ENCODE measurements around the gene CLTCL1. TPM values are rescaled to one million over a fixed set of nuclear protein-coding genes. Genes with fewer than 3 reads are reported as not detected.

CLTCL1 gene
- total RNA-seq, 1 experiment from 2014 or later: 7.1 TPM

DNA sequence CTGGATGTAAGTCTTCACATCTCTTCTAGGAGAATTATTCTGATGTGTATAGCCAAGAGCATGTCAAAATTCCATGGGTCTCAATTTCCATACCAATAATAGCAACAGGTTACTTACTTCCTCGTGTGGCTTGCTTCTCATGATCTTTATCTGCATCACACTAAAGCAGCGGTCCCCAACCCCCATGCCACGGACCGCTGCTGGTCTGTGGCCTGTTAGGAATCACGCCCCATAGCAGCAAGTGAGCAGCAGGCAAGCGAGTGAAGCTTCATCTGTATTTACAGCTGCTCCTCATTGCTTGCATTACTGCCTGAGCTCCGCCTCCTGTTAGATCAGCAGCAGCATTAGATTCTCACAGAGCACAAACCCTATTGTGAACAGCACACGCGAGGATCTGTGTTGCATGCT, 84.1 kb downstream of the CLTCL1 start:
- H4K20me1 ChIP-seq (ENCODE audit: insufficient read depth): no peaks in the 10 kb centered on the region
- intact Hi-C loops (cut with micrococcal nuclease): no loop called here
- DNase-seq (ENCODE audit: low read depth, low spot score) (no peak), ATAC-seq (no peak)
- H3K4me1 ChIP-seq (ENCODE audit: control insufficient read depth in 1 of 2, insufficient read depth in 2 of 2, low read length in 2 of 2): no peaks in the 10 kb centered on the region
- TF ChIP-seq POLR2A (IDR thresholded peaks at IDR 0.05; ENCODE audit: borderline replicate concordance, extremely low read depth, insufficient read depth, insufficient read length) (no peak), ZFX (IDR thresholded peaks at IDR 0.05) (no peak), ELF1 (IDR thresholded peaks at IDR 0.05; ENCODE audit: borderline replicate concordance, low read depth) (no peak), RAD21 (IDR thresholded peaks at IDR 0.05; ENCODE audit: low read depth) (no peak), SIN3A (IDR thresholded peaks at IDR 0.05; ENCODE audit: low read depth) (no peak), YY1 (IDR thresholded peaks at IDR 0.05; ENCODE audit: extremely low read depth, insufficient replicate concordance, low read depth, low read length) (no peak), SP1 (IDR thresholded peaks at IDR 0.05; ENCODE audit: low read depth) (no peak), TCF7L2 (IDR thresholded peaks at IDR 0.05; ENCODE audit: borderline replicate concordance, extremely low read depth, insufficient read depth, insufficient read length) (no peak), EZH2phosphoT487 (IDR thresholded peaks at IDR 0.05; ENCODE audit: borderline replicate concordance) (no peak), CEBPB (IDR thresholded peaks at IDR 0.05; ENCODE audit: low read depth) (no peak), FOSL1 (IDR thresholded peaks at IDR 0.05; ENCODE audit: low read depth) (no peak), JUND (IDR thresholded peaks at IDR 0.05) (no peak), SRF (IDR thresholded peaks at IDR 0.05; ENCODE audit: low read depth) (no peak), EGR1 (IDR thresholded peaks at IDR 0.05; ENCODE audit: low read depth) (no peak), CBX3 (IDR thresholded peaks at IDR 0.05; ENCODE audit: low read depth) (no peak)
- TF ChIP-seq, protein P1, sequence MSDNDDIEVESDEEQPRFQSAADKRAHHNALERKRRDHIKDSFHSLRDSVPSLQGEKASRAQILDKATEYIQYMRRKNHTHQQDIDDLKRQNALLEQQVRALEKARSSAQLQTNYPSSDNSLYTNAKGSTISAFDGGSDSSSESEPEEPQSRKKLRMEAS (IDR thresholded peaks at IDR 0.05): no peak
- TF ChIP-seq, protein P2, sequence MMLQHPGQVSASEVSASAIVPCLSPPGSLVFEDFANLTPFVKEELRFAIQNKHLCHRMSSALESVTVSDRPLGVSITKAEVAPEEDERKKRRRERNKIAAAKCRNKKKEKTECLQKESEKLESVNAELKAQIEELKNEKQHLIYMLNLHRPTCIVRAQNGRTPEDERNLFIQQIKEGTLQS (IDR thresholded peaks at IDR 0.05): no peak
- TF ChIP-seq, protein P3, sequence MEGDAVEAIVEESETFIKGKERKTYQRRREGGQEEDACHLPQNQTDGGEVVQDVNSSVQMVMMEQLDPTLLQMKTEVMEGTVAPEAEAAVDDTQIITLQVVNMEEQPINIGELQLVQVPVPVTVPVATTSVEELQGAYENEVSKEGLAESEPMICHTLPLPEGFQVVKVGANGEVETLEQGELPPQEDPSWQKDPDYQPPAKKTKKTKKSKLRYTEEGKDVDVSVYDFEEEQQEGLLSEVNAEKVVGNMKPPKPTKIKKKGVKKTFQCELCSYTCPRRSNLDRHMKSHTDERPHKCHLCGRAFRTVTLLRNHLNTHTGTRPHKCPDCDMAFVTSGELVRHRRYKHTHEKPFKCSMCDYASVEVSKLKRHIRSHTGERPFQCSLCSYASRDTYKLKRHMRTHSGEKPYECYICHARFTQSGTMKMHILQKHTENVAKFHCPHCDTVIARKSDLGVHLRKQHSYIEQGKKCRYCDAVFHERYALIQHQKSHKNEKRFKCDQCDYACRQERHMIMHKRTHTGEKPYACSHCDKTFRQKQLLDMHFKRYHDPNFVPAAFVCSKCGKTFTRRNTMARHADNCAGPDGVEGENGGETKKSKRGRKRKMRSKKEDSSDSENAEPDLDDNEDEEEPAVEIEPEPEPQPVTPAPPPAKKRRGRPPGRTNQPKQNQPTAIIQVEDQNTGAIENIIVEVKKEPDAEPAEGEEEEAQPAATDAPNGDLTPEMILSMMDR (IDR thresholded peaks at IDR 0.05 in 2 of 3, conservative IDR thresholded peaks at IDR 0.05 in 1 of 3; ENCODE audit: borderline replicate concordance in 1 of 3, insufficient read depth in 1 of 3, low read depth in 2 of 3, low read length in 2 of 3): no peak
- no peak overlapping the region for H3K9ac ChIP-seq (ENCODE audit: low read length)
- no peak overlapping the region for H3K4me3 ChIP-seq (replicated peaks in 1 of 2; ENCODE audit: low read depth in 1 of 2, low read length in 2 of 2)
- H2AFZ ChIP-seq (ENCODE audit: low read depth, low read length, poor library complexity, severe bottlenecking): no peak overlapping the region
- H3K9me3 ChIP-seq (ENCODE audit: control insufficient read depth in 1 of 2, insufficient read depth in 1 of 2, low read depth in 1 of 2, low read length in 2 of 2): no peaks in the 10 kb centered on the region
- POLR2A ChIA-PET: no interaction called here
- BruUV-seq (replicated peaks): no TSS peak
- no peaks in the 10 kb centered on the region for H3K79me2 ChIP-seq (ENCODE audit: insufficient read depth, low read length)
- RAD21 ChIA-PET (ENCODE audit: low non-redundant PET in 1 of 2, low total read pairs in 2 of 2, uncharacterized antibody in 2 of 2, unreplicated experiment in 2 of 2): no interaction called here
- no peak overlapping the region for H3K4me2 ChIP-seq (ENCODE audit: low read length)
- H3K27me3 ChIP-seq (ENCODE audit: insufficient read depth, low read length): no peaks in the 10 kb centered on the region
- CTCF ChIA-PET: no interaction called here
- H3K36me3 ChIP-seq (ENCODE audit: control insufficient read depth in 1 of 2, insufficient read depth in 2 of 2, low read length in 2 of 2): no peaks in the 10 kb centered on the region; a peak in 1 of 4 replicates
- no peak overlapping the region for H3K27ac ChIP-seq (ENCODE audit: low read depth, low read length)
- H3K9me2 ChIP-seq (ENCODE audit: insufficient read depth): no peaks in the 10 kb centered on the region
